Midbrain (tissue), 1 donor: ENCODE measurements around the gene NAGPA.
A peak's percentile ranks its signal among the peaks of the same experiment; 100 is the strongest.

ENCODE experiments used
- DNase-seq: peaks from one replicate; lab custom pipeline; 2025; lab: John Stamatoyannopoulos, UW

Gene NAGPA

DNA sequence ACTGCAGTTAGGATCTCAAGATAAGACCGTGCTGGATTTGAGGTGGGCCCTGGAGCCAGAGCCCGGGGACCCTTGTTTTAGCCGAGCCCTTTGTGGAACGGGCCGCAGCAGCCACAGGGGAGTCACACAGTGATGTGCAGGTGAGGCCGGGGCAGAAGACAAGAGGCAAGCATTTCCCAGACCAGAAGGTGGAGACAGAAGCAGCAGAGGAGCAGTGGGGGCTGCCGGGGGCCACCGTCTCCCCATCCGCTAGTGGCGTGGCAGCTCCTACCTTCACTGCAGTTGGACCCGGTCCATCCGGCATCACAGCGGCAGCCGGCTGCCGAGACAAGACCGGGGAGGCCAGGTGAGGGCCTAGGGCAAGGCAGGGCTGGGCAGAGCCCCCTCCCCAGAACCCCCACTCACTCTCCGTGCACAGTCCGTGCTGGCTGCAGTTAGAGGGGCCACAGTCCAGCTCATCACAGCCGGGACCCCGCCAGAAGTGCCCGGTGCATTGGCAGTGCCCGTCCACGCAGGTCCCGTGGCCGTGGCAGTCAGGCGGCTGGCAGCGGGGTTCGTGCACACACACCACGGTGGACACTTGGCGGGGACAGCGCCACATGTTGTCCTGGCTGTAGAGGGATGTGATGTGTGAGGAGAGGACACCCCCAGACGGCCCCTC is 6.0 kb downstream of the NAGPA start:
- DNase-seq, result no peak

DNA sequence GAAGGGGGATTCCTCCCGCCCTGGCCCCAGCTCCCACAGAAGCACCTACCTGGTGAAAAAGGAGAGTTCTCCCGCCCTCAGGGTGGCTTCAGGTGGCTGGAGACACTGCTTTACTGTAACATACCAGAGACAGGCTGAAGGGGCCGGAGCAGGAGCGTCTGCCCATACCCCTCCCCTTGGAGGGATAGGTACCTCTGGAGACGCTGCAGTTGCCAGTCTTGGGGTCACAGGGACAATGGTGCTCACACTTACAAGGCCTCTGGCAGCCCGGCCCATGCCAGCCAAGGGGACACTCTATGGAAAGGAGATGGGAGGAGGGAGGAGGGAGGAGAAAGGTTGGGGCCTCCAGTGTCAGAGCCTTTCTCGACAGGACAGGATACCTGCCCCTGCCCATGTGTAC is 6.6 kb downstream of the NAGPA start:
- no peak for DNase-seq

DNA sequence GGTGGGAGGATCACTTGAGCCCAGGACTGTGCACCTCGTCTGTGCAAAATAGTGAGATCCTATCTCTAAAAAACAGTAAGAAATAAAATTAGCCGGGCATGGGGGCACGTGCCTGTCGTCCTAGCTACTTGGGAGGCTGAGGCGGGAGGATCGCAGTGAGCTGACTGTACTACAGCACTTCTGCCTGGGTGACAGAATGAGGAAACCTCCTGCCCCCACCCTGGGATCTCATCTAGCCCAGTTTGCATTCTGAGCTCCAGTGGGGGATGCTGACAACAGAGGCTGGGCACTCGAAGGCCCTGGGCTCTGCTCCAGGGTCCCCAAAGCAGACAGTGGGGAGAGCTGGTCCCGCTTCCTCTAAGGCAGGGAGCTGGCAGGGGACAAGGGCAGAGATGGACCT is 7.1 kb downstream of the NAGPA start:
- DNase-seq, result no peak

DNA sequence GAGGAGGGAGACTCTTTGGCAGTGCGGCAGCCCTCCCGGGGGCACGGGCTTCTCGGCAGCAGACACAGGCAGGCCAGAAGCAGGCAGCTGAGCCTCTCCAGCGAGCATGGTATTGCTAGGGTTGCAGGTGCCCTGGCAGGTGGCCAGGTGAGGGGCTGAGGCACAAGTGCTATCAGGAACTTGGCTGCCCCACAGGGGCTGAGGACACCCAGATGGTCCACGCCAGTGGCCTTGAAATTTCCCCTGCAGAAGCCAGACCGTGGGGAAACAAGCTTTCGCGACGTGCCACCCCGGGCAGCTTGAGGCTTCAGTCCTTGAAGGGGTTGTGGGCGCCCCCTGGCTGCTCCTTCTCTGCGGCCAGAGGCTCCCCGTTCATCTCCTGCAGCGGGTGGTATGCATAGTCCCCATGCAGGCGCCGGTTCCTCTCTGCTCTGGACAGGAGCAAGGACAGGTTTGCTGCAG is 8.5 kb downstream of the NAGPA start:
- DNase-seq, result peak; percentile 49

DNA sequence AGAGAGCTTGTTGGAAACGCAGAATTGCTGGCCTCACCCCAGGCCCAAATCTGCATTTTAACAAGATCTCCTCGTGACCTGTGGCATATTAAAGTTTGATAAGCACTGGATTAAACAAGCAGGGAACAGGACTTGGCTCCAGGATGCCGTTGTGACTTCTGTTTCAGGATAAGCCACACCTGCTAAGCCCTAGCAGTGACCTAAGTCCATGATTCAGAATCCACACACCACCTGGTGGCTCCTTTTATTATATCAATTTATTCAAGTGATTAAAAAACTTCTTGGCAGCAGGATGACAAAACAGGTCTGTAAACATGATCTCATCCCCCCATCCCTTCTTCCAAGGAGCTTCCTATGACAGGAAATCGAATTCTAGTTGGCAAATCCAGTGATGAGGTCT is 9.1 kb downstream of the NAGPA start:
- peak; percentile 17 for DNase-seq

DNA sequence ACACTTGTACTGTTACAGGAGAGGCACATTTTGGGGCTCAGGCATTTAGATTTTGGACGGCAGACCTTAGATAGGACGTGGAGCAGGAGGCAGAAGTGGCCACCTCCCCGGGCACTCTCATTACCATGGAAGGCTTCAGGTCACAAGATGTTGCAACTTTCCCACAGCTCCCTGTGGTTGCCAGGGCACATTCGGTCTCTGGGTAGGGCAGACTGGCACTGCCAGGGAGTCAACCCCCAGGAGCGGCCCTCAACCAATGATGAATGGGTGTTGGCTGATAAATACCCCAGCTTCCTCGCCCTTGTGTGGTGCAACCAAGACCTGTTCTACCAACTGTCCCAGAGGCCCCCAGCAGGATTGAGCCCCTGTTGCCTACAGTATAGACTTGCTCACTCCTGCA is 11.2 kb downstream of the NAGPA start:
- DNase-seq, result no peak

DNA sequence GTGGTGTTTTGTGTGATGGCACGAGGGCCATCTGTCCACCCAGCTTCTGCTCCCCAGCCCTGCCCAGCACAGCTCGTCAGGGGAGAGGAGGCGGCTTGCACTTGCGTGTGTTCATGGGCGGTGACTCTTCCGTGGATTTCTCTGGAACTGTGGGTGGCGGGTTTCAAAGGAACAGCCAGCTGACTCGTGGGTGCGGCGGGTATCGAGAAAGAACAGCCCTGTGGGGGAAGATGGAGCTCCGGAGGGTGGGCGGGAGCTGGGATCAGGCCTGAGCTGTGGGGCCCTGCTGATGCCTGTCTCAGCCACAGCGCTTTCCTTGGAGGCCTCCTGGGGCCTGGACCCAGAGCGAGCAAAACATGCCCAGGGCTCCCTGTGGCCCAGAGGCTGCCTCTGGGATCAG is 13.2 kb downstream of the NAGPA start:
- no peak for DNase-seq

DNA sequence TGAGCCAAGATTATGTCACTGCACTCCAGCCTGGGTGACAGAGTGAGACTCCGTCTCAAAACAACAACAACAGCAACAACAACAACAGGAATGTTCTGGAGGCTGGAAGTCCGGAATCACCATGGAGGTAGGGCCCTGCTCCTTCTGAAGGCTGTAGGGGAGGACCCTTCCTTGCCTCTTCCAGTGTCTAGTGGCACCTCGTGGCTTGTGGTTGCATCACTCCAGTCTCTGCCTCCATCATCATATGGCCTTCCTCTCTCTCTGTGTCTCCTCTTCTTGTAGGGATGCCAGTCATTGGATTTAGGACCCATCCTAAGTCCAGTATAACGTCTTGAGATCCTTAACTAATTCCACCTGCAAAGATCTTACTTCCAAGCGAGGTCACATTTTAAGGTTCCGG is 14.0 kb downstream of the NAGPA start:
- no peak for DNase-seq

DNA sequence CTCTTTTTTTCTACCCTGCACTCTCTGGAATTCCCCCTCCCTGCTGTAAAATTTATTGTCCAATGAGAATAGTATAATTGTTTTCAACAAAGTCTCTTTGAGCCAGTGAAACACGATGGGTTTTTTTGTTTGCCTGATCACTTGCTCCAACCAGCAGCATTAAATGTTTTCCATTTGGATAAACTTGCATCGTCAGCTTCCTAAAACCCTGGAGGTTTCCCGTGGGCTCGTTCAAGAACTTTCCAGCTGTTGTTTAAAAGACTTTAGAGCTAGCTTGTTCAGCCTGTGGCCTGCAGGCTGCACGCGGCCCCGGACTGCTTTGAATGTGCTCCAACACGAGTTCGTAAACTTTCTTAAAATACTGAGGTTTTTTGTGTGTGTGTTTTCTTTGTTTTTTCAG is 14.9 kb downstream of the NAGPA start:
- peak; percentile 69 for DNase-seq

DNA sequence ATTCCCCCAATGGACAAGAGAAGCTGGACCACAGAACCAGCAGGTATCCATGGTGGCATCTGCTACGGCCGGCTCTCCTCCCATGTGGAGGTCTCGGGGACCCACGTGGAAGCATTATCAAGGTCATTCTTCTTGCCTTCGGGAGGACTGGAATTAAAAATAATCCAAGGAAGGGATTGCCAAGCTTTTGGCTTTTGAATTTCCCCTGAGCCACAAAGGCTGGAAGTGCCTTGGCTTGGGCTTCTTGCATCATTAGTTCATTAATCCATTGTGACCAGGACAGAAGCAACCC is 16.1 kb downstream of the NAGPA start:
- no peak for DNase-seq

DNA sequence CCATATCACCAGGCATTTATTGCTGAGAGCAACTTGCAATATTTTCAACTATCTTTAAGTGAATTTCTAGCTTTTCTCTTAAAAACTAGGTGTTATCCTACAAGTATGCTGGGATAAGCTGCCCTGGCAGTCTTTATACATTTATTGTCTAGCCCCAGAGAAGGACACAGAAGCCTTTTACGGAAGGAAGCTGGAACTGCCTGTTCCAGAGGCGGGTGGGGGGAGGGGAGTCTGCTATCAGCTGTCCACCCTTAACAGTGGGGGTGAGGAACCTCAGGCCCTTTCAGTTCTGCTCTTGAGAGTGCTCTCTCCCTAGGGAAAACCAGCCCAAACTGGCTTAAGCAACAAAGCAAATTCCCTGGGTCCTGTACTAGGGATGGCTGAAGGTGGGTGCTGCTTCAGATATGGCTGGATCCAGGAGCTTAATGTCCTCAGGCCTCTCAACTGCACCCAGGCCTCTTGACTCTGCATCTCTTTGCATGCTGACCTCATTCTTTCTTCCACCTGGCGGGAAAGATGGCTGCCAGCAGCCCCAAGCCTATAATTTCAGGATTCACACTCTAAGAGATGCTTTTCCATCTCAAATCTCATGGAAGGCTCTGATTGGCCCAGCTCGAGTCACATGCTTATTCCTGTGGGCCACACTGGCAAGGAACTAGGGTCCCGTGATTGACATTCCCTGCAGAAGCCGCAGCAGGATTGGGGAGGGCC is 16.6 kb downstream of the NAGPA start:
- DNase-seq, result peak; percentile 54

DNA sequence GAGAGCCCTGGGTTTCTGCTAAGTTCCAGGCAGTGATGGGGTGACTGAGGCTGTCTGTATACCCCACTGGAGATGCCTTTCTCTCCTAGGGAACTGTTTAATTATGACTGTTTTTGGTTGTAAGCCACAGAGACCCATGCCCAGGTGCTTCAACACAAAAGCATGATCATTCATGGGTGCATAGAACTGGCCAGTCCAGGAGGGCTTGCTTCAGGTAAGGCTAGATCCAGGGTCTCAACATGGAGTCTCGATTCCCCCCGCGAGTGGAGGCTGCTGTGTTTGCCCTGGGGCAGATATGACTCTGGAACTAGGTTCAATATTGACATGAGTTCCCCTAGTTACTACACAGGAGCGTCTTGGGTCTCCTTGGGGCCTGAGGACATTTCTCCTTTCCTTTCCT is 17.8 kb downstream of the NAGPA start:
- no peak for DNase-seq

DNA sequence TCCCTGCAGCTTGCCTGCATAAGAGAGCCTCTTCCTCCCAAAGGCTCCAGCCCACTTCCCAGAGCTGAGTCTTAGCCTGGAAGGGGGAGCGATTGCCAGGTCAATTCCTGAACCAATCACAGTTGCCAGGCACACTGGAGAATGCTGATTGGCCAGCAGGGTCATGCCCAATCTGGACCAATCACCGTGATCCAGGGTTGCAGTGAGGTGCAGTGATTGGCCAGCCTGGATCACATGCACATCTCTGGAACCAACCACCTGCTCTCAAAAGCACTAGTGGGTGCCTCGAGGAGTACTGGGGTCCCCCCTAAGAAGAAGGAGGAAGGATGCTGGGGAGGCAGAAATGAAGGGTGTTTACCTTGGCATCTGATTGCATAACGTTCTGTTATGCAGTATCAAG is 18.4 kb downstream of the NAGPA start:
- DNase-seq, result no peak

DNA sequence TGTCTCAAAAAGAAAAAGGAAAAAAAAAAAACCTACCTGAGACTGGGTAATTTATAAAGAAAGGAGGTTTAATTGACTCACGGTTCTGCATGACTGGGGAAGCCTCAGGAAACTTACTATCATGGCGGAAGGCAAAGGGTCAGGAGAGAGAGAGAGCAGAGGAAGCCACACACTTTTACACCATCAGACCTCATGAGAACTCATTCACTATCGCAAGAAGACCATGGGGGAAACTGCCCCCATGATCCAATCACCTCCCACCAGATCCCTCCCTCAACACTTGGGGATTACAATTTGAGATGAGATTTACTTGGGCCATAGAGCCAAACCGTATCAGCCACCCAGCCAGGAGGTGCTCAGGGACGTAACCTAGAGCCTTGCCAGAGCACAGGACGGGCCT is 20.8 kb downstream of the NAGPA start:
- no peak for DNase-seq

DNA sequence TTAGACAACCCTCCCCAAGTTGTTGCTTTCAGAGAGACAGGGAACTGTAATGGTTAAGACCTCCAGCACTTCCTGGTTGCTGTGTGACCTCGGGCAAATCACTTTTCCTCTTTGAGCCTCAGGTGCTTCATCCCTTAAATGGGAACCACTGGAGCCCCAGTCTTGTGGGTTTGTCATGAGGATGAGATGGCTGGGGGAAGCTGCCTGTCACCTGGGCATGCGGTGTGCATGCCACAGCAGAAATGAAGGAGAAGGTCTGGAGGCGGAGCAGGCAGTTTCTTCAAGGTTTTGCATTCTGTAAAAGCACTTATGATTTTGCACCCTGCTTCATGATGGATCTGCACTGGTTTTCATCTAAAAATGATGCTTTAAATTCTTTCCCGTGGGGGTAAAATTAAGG is 22.1 kb downstream of the NAGPA start:
- no peak for DNase-seq

DNA sequence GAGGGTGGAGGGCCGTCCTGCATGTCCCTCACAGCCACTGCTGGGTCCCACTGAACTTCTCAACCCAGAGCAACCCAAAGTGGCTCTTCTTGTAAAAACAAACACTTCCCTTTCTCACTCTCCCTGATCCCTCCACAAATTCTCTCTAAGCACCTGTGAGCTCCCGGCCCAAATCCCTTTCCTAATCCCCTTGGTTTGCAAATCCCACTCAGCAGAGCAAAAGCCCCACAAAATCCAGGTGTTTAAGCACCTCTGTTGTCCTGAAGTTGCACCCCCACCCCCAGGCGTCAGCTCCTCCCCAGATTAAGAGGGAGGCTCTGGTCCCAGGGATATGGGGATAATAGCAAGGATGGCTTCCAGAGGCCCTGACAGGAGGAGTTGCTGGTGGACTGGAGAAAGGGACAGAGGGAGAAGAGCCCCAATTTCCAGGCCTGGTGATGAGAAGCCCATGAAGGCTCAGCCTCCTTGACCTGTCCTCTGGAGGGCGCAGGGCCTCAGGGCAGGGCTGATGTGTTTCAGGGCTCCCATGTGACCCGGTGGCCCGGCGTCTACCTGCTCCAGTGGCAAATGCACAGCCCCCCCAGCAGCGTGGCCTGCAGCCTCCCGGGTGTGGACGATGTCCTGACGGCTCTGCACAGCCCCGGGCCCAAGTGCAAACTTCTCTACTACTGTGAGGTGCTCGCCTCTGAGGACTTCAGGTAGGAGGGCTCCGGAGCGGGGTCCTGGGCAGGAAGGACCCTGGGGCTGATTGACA is 23.0 kb downstream of the NAGPA start:
- DNase-seq, result no peak

DNA sequence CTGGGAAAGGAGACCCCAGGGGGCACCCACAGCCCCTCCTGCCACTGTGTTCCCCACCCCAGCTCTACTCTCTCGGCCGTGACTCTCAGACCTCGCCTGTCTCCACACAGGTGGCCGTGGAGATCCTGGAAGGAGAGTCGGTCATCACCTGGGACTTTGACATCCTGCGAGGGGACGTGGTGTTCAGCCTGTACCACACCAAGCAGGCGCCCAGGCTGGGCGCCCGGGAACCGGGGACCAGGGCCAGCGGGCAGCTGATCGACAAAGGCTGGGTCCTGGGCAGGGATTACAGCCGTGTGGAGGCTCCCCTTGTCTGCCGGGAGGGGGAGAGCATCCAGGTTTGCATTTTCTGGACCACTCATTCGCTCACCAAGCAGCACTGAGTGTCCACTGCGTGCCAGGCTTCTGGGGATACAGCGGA is 25.4 kb downstream of the NAGPA start:
- DNase-seq, result no peak

DNA sequence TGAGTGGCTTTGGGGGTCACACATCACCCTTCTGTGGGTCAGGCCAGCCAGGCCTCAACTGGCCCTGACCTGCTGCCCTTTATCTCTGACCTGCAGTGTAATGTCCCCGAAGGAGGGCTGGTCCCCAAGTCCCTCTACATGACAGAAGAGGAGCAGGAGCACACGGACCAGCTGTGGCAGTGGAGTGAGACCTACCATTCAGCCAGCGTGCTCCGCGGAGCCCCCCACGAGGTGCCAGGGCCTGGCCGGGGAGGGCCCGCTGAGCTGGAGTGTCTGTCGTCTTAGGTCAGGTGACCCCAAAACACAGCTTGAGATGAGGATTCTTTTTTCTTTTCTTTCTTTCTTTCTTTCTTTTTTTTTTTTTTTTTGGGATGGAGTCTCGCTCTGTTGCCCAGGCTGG is 26.5 kb downstream of the NAGPA start:
- DNase-seq, result no peak

DNA sequence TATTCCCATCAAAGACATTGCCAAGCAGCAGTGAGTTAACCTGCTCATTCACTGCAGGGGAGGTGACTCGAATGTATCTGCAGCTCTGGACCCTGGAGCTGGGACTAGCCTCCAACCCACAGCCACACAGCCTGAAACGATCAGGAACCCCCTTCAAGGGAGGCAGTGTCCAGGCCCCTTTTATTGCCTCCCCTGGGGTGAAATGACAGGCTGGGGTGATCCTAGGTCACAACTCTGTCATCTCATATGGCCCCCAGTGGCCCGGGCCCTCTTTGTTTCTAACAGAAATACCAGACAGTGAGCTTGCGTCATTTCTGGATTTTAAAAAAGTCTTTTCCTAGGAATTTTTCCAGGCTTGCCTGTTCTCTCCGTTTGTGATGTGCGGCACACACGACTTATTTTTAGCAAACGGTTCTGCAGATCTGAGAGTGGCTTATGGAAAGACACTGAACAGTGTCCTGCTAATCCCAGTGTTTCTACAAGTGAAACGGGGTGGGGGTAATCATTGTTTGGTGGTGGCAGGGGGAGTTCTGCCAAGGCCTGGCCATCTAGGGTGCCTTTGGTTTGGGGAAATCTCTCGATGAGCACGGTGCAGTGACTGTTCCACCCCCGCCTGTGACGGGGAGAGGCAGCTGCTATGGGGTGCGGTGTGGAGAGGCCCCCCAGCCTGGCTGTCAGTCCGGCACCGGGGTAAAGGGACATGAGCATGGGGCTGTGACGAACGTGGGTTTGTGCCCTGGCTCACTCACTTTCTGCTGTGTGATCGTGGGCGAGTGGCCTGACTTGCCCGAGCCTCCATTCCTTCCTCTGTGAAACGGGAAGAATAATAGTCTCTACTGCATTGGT is 27.2 kb downstream of the NAGPA start:
- no peak for DNase-seq

DNA sequence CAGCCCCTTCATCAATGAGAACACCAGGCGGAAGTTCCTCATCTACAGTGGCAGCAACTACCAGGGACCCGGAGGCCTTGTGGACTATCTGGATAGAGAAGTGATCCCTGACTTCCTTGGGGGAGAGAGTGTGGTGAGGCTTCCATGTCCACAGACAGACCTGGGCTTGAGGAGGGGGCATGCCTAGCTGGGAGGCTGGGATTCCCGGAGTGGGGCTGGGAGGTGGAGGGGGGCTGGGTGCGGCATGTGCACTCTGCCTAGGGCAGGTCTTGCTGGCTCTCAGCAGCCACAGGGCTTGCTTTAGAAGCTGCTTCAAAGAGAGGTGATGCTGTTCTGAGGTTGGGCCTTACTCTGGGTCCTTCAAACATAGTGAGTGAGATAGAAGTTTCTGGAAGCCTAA is 27.8 kb downstream of the NAGPA start:
- no peak for DNase-seq

DNA sequence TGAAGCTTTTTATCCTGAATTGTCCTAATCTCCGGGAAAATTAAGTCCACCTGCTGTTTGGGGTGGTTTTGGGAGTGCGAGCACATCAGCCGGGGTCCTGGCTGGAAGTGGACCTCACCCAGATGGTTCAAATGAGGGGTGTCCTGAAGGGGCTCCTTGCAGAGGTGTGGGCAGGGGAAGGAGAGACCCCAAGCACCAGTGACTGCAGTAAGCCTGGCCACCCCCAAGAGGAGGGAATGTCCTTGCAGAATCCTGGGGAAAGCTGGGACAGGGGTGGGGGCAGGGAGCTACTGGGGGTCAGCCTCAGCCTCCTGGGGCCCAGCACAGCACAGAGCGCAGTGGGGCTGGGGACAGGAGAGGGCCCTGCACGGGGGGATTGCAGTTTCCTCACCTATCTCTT is 29.4 kb downstream of the NAGPA start:
- no peak for DNase-seq

DNA sequence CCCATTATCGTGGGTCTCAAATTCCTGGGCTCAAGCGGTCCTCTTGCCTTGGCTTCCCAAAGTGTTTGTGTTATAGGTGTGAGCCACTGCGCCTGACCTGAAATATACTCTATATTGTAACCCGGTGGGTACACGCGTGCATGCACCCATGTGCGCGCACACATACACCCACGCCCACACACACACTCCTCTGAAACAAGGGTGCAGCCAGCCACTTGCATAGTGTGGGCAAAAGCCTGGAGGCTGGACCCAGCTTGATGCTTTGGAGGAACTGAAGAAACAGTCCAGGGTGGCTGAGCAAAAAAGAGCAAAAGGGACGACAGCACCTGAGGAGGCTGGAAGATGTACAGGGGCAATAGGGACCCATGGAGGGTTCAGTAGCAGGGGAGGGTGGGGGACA is 29.9 kb downstream of the NAGPA start:
- DNase-seq, result no peak

DNA sequence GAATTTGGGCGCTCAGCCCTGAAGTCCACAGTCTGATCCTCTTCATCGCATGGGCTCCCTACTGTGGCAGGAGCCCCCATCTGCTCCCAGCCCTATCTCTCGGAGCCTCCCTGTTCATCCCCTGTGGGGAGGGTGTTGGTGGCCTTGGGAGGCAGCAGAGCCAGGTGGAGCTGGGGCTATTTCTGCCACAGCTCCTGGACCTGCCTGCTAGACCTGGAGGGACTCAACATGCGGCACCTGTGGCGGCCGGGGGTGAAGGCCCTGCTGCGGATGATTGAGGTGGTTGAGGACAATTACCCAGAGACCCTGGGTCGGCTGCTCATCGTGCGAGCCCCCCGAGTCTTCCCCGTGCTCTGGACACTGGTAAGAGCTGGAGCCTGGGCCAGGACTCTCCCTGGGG is 30.5 kb downstream of the NAGPA start:
- no peak for DNase-seq
